GM21526 (cell line): ENCODE data around the gene RBMS3.
"Not testable (repeated sequence)": the region's sequence is repeated elsewhere in the genome, so short reads cannot be mapped to it uniquely, and the experiment has no call there.

ENCODE experiments used
- ATAC-seq: cut with Tn5 transposase; IDR thresholded peaks from one replicate; pipeline ENCODE4 v1.9.1; 2021; ENCODE audit warnings: moderate library complexity; ENCODE audit not compliant: unreplicated experiment, low FRiP score

Gene RBMS3

GRCh38 chr3:29337565-29337964 is 56.7 kb downstream of the RBMS3 start:
- ATAC-seq, result no peak

GRCh38 chr3:29338377-29338776 is 57.5 kb downstream of the RBMS3 start:
- no peak for ATAC-seq

- ATAC-seq, result no peak
These were observed 58.4 kb downstream of the RBMS3 start for GRCh38 chr3:29339016-29339833.

GRCh38 chr3:29344154-29344553 is 63.3 kb downstream of the RBMS3 start:
- ATAC-seq, result no peak

GRCh38 chr3:29344935-29345334 is 64.1 kb downstream of the RBMS3 start:
- no peak for ATAC-seq

GRCh38 chr3:29345516-29346300 is 64.8 kb downstream of the RBMS3 start:
- no peak for ATAC-seq

- ATAC-seq, result no peak
These were observed 66.0 kb downstream of the RBMS3 start for GRCh38 chr3:29346828-29347227.

GRCh38 chr3:29347412-29347811 is 66.5 kb downstream of the RBMS3 start:
- ATAC-seq, result no peak

GRCh38 chr3:29348316-29348715 is 67.4 kb downstream of the RBMS3 start:
- ATAC-seq, result no peak

- no peak for ATAC-seq
These were observed 68.2 kb downstream of the RBMS3 start for GRCh38 chr3:29349049-29349448.

GRCh38 chr3:29353807-29354206 is 72.9 kb downstream of the RBMS3 start:
- ATAC-seq, result no peak

- ATAC-seq, result no peak
These were observed 74.0 kb downstream of the RBMS3 start for GRCh38 chr3:29354894-29355293.

GRCh38 chr3:29356062-29356461 is 75.2 kb downstream of the RBMS3 start:
- no peak for ATAC-seq

GRCh38 chr3:29360289-29360688 is 79.4 kb downstream of the RBMS3 start:
- ATAC-seq, result not testable (repeated sequence)

GRCh38 chr3:29363110-29363509 is 82.2 kb downstream of the RBMS3 start:
- no peak for ATAC-seq

GRCh38 chr3:29370021-29370420 is 89.2 kb downstream of the RBMS3 start:
- no peak for ATAC-seq

- ATAC-seq, result no peak
These were observed 89.9 kb downstream of the RBMS3 start for GRCh38 chr3:29370476-29371420.

GRCh38 chr3:29373131-29373680 is 92.3 kb downstream of the RBMS3 start:
- ATAC-seq, result no peak

GRCh38 chr3:29374226-29374625 is 93.4 kb downstream of the RBMS3 start:
- ATAC-seq, result no peak

GRCh38 chr3:29379097-29379496 is 98.2 kb downstream of the RBMS3 start:
- no peak for ATAC-seq
